Natural killer cell (primary cell): Measurements from ENCODE around the gene BRF1. TPM values are rescaled to one million over a fixed set of nuclear protein-coding genes. Genes with fewer than 3 reads are reported as not detected.

ENCODE experiments used
- ATAC-seq, 3 donors: fragments of 150-1000 bp in 2 of 3; fragments of 200-7000 bp in 1 of 3; cut with Tn5 transposase; 1 replicate in 1 of 3; 2 replicates in 2 of 3; pipeline ENCODE4 v1.10.0; 2021; ENCODE audit warnings: mild to moderate bottlenecking in 2 of 3, moderate library complexity in 2 of 3
- DNase-seq, 2 donors: peaks; one replicate each; pipeline versions ENCODE4 v3.0.0 to v3.0.0-alpha.2; 2013 to 2021; ENCODE audit warnings: mixed read lengths in 1 of 2
- H3K27ac ChIP-seq: one replicate; pipeline ENCODE4 v1.5.1; 2013; ENCODE audit warnings: mild to moderate bottlenecking, low read length
- H3K27me3 ChIP-seq: one replicate; pipeline ENCODE4 v1.6.1; 2013; ENCODE audit warnings: low read length; ENCODE audit not compliant: control insufficient read depth, insufficient read depth
- H3K36me3 ChIP-seq: one replicate; pipeline ENCODE4 v1.6.1; 2013; ENCODE audit warnings: low read length; ENCODE audit not compliant: control insufficient read depth, insufficient read depth
- H3K4me1 ChIP-seq: one replicate; pipeline ENCODE4 v1.6.1; 2013; ENCODE audit warnings: low read length; ENCODE audit not compliant: control insufficient read depth, insufficient read depth
- H3K4me3 ChIP-seq: one replicate; pipeline ENCODE4 v1.5.1; 2013; ENCODE audit warnings: low read length
- H3K9me3 ChIP-seq: one replicate; pipeline ENCODE4 v1.6.1; 2013; ENCODE audit warnings: low read length; ENCODE audit not compliant: control insufficient read depth, insufficient read depth
- H3K27ac Mint-ChIP-seq, 2 donors: one replicate each; pipeline ENCODE4 v1.8.0; 2022; ENCODE audit warnings: mild to moderate bottlenecking in 2 of 2, mixed read lengths in 2 of 2, moderate library complexity in 1 of 2
- H3K27me3 Mint-ChIP-seq, 2 donors: one replicate each; pipeline ENCODE4 v1.8.0; 2022; ENCODE audit warnings: low read depth in 2 of 2, mixed read lengths in 2 of 2
- H3K36me3 Mint-ChIP-seq: one replicate; pipeline ENCODE4 v1.8.0; 2022; ENCODE audit warnings: mixed read lengths
- H3K4me1 Mint-ChIP-seq, 2 donors: one replicate each; pipeline ENCODE4 v1.8.0; 2022; ENCODE audit warnings: mixed read lengths in 2 of 2
- H3K4me3 Mint-ChIP-seq: one replicate; pipeline ENCODE4 v1.8.0; 2022; ENCODE audit warnings: mild to moderate bottlenecking, moderate library complexity, mixed read lengths
- H3K9me3 Mint-ChIP-seq, 2 donors: one replicate each; pipeline ENCODE4 v1.8.0; 2022; ENCODE audit warnings: mixed read lengths in 2 of 2
- CTCF ChIP-seq: fragments of 200-600 bp; IDR thresholded peaks from one replicate; pipeline ENCODE4 v1.8.0; 2022; ENCODE audit warnings: antibody characterized with exemption
- WGBS: methylation state at CpG from one replicate; pipeline ENCODE4 v1.1.7; 2013; ENCODE audit warnings: missing lambda C conversion rate; ENCODE audit not compliant: insufficient coverage; 5-methylcytosine and 5-hydroxymethylcytosine counted together
- intact Hi-C: fragments of 100-400 bp; cut with micrococcal nuclease; formaldehyde crosslinking; loops from one replicate; pipeline ENCODE4 v1.14.2; 2022
- total RNA-seq, 4 donors: library from RNA; stranded (reverse); fragments of 120-200 nt in 1 of 4; gene quantifications; one replicate each; pipeline versions ENCODE4 v1.2.3 to v1.2.4, GENCODE V29; 2013 to 2022

Gene BRF1
- total RNA-seq, 3 donors from 2014 or later (not counting 1 experiment from before 2014, with no cell fraction given) = 82.4 to 92.7 (median 87.4) TPM

- intact Hi-C loops = no loop called here
- no peaks in the 10 kb centered on the region for H3K27me3 Mint-ChIP-seq
- Histone ChIP-seq H3K4me3 (no peak overlapping the region), H3K36me3 (no peaks in the 10 kb centered on the region), H3K9me3 (no peaks in the 10 kb centered on the region), H3K27ac (no peak overlapping the region), H3K4me1 (peaks cover 11% of the 10 kb centered on the region), H3K27me3 (no peaks in the 10 kb centered on the region)
- H3K27ac Mint-ChIP-seq = no peak overlapping the region
- WGBS = 92% methylated on average over 27 of the region's 27 CpGs
- DNase-seq (no peak), ATAC-seq (no peak)
- H3K4me1 Mint-ChIP-seq = peaks cover 19 to 38% of the 10 kb centered on the region in 2 donors
- H3K4me3 Mint-ChIP-seq = no peak overlapping the region
- TF ChIP-seq CTCF = no peak
- no peaks in the 10 kb centered on the region for H3K9me3 Mint-ChIP-seq
- no peaks in the 10 kb centered on the region for H3K36me3 Mint-ChIP-seq
Measured at GRCh38 chr14:105325716-105326567, 25.1 kb upstream of the BRF1 start.

GRCh38 chr14:105325303-105325702 is 24.5 kb upstream of the BRF1 start:
- no peak overlapping the region for H3K4me3 ChIP-seq
- no peak overlapping the region for H3K27ac Mint-ChIP-seq
- no peaks in the 10 kb centered on the region for H3K27me3 Mint-ChIP-seq
- H3K27ac ChIP-seq = no peak overlapping the region
- H3K27me3 ChIP-seq = no peaks in the 10 kb centered on the region
- no peak for TF ChIP-seq CTCF
- WGBS = 92% methylated on average over 9 of the region's 9 CpGs
- no peak for DNase-seq
- no peak overlapping the region for H3K4me3 Mint-ChIP-seq
- no peak for ATAC-seq
- H3K36me3 ChIP-seq = no peaks in the 10 kb centered on the region
- H3K9me3 ChIP-seq = no peaks in the 10 kb centered on the region
- H3K36me3 Mint-ChIP-seq = no peaks in the 10 kb centered on the region
- peaks cover 5% of the 10 kb centered on the region for H3K4me1 ChIP-seq
- intact Hi-C loops = no loop called here
- no peaks in the 10 kb centered on the region for H3K9me3 Mint-ChIP-seq
- peaks cover 19 to 32% of the 10 kb centered on the region in 2 donors for H3K4me1 Mint-ChIP-seq

GRCh38 chr14:105324871-105325270 is 24.1 kb upstream of the BRF1 start:
- ATAC-seq (no peak), DNase-seq (no peak)
- no peaks in the 10 kb centered on the region for H3K36me3 ChIP-seq
- 90% methylated on average over 12 of the region's 12 CpGs for WGBS
- intact Hi-C loops = no loop called here
- TF ChIP-seq CTCF = no peak
- Mint-ChIP-seq H3K9me3 (no peaks in the 10 kb centered on the region), H3K36me3 (no peaks in the 10 kb centered on the region), H3K27me3 (no peaks in the 10 kb centered on the region), H3K4me1 (peaks cover 19 to 28% of the 10 kb centered on the region in 2 donors), H3K27ac (no peak overlapping the region), H3K4me3 (no peak overlapping the region)
- no peaks in the 10 kb centered on the region for H3K9me3 ChIP-seq
- H3K4me3 ChIP-seq = no peak overlapping the region
- H3K4me1 ChIP-seq = peaks cover 2% of the 10 kb centered on the region
- no peak overlapping the region for H3K27ac ChIP-seq
- H3K27me3 ChIP-seq = no peaks in the 10 kb centered on the region
